Endothelial cell of umbilical vein (primary cell): ENCODE measurements around the gene CSMD2. TPM values are rescaled to one million over a fixed set of nuclear protein-coding genes. Genes with fewer than 3 reads are reported as not detected.

Experiments used
- BruUV-seq: library from RNA; stranded (reverse); fragments of 400-500 nt; replicated peaks from 2 replicates; lab custom pipeline; 2021; lab: Mats Ljungman, UMichigan
- CTCF ChIA-PET: fragments of 300-600, 350-600 bp; sonication (Branson Sonifier 250); formaldehyde crosslinking; loops from one replicate; lab custom pipeline; 2021; ENCODE audit warnings: antibody characterized with exemption, inconsistent platforms; lab: Charles Lee
- POLR2A ChIA-PET: fragments of 300-600, 350-600 bp; sonication (Branson Sonifier 250); formaldehyde crosslinking; loops from one replicate; lab custom pipeline; 2021; ENCODE audit warnings: antibody characterized with exemption, inconsistent platforms; lab: Charles Lee
- DNase-seq: peaks from one replicate; pipeline ENCODE4 v3.0.0-alpha.2; 2011; ENCODE audit warnings: low read depth, low spot score
- FAIRE-seq: peaks from 2 replicates; lab custom pipeline; 2011; peaks lifted over from hg19 to GRCh38; lab: Jason Lieb, UNC
- H2AFZ ChIP-seq: 2 replicates; pipeline ENCODE4 v1.6.0; 2012; ENCODE audit warnings: low read depth, low read length, control low read depth, inconsistent platforms
- H3K27ac ChIP-seq: 2 replicates; pipeline ENCODE4 v1.5.1; 2011; ENCODE audit warnings: low read depth, mild to moderate bottlenecking, control low read depth, low read length, moderate library complexity; ENCODE audit not compliant: insufficient read depth
- H3K27me3 ChIP-seq, 2 experiments: 2 replicates each; pipeline versions ENCODE4 v1.6.0 to v1.6.1; 2011; ENCODE audit warnings: low read length in 2 of 2, mixed read lengths in 1 of 2; ENCODE audit not compliant: control insufficient read depth in 2 of 2, insufficient read depth in 2 of 2
- H3K36me3 ChIP-seq, 2 experiments: 2 replicates in 1 of 2; 3 replicates in 1 of 2; pipeline ENCODE4 v1.5.1; 2011; ENCODE audit warnings: low read length in 2 of 2, mild to moderate bottlenecking in 1 of 2, moderate library complexity in 1 of 2; ENCODE audit not compliant: control insufficient read depth in 2 of 2, insufficient read depth in 2 of 2; ENCODE audit errors: extremely low read depth in 1 of 2
- H3K4me1 ChIP-seq: 3 replicates; pipeline ENCODE4 v1.5.1; 2011; ENCODE audit warnings: mild to moderate bottlenecking, low read length; ENCODE audit not compliant: control insufficient read depth, insufficient read depth; ENCODE audit errors: extremely low read depth
- H3K4me2 ChIP-seq: 2 replicates; pipeline ENCODE4 v1.6.1; 2011; ENCODE audit warnings: low read length, control low read depth, mixed read lengths; ENCODE audit not compliant: insufficient read depth
- H3K4me3 ChIP-seq, 3 experiments: fragments of 200-600 bp in 1 of 3; sonication (generic), shearing (Covaris generic) in 1 of 3; replicated peaks in 1 of 3; 2 replicates each; pipeline ENCODE4 v1.5.1; 2011 to 2016; ENCODE audit warnings: control low read depth in 3 of 3, low read length in 3 of 3, mild to moderate bottlenecking in 2 of 3, inconsistent platforms in 1 of 3, low read depth in 1 of 3, moderate library complexity in 1 of 3; ENCODE audit not compliant: insufficient read depth in 1 of 3
- H3K79me2 ChIP-seq: 2 replicates; pipeline ENCODE4 v1.6.0; 2012; ENCODE audit warnings: low read length, inconsistent platforms; ENCODE audit not compliant: control insufficient read depth, insufficient read depth
- H3K9ac ChIP-seq: replicated peaks from 2 replicates; pipeline ENCODE3; 2011; ENCODE audit warnings: low read length, control low read depth; ENCODE audit not compliant: insufficient read depth; ENCODE audit errors: extremely low read depth
- H3K9me1 ChIP-seq: replicated peaks from 3 replicates; pipeline ENCODE4 v1.6.0; 2011; ENCODE audit warnings: mild to moderate bottlenecking, low read length; ENCODE audit not compliant: control insufficient read depth, insufficient read depth; ENCODE audit errors: extremely low read depth
- H3K9me3 ChIP-seq: replicated peaks from 2 replicates; pipeline ENCODE4 v1.5.1; 2012; ENCODE audit warnings: low read length, inconsistent platforms; ENCODE audit not compliant: control insufficient read depth, insufficient read depth
- H4K20me1 ChIP-seq: replicated peaks from 2 replicates; pipeline ENCODE3; 2011; ENCODE audit warnings: mild to moderate bottlenecking, low read length; ENCODE audit not compliant: control insufficient read depth, insufficient read depth; ENCODE audit errors: extremely low read depth
- EZH2 ChIP-seq: IDR thresholded peaks from 2 replicates; pipeline ENCODE4 v1.6.1; 2012; ENCODE audit warnings: borderline replicate concordance, low read depth, mild to moderate bottlenecking, moderate library complexity, low read length, inconsistent platforms; ENCODE audit not compliant: severe bottlenecking
- FOS ChIP-seq: IDR thresholded peaks from 2 replicates; pipeline ENCODE4 v1.6.1; 2011; ENCODE audit warnings: mild to moderate bottlenecking, low read length, moderate library complexity, borderline replicate concordance; ENCODE audit not compliant: insufficient read depth
- GATA2 ChIP-seq: IDR thresholded peaks from 2 replicates; pipeline ENCODE4 v1.7.0; 2011; ENCODE audit warnings: low read depth, mild to moderate bottlenecking, moderate library complexity, mixed read lengths, low read length; ENCODE audit not compliant: insufficient read length, insufficient read depth
- JUN ChIP-seq: IDR thresholded peaks from 2 replicates; pipeline ENCODE4 v1.6.1; 2011; ENCODE audit warnings: borderline replicate concordance, low read depth; ENCODE audit not compliant: insufficient read length, insufficient read depth
- MYC ChIP-seq: IDR thresholded peaks from one replicate; pipeline ENCODE4 v1.6.1; 2011; ENCODE audit warnings: mild to moderate bottlenecking, low read depth, low read length
- POLR2A ChIP-seq: IDR thresholded peaks from 2 replicates; pipeline ENCODE4 v1.6.1; 2012; ENCODE audit warnings: low read depth, mild to moderate bottlenecking, control low read depth, low read length
- POLR2AphosphoS5 ChIP-seq: IDR thresholded peaks from 2 replicates; pipeline ENCODE4 v1.6.1; 2012; ENCODE audit warnings: low read depth, mild to moderate bottlenecking, control low read depth, low read length, moderate library complexity; ENCODE audit not compliant: insufficient read depth
- dilution Hi-C: fragments of 300-500 bp; cut with MboI; formaldehyde crosslinking; loops from one replicate; pipeline ENCODE4 v1.15.0; 2019; ENCODE audit warnings: low sequenced_read_pairs; ENCODE audit not compliant: extremely low pct_ligation_motif_present
- intact Hi-C: fragments of 100-400 bp; cut with micrococcal nuclease; formaldehyde crosslinking; loops from one replicate; pipeline ENCODE4 v1.10.0; 2022
- polyA plus RNA-seq, 4 experiments: library from polyadenylated mRNA; depleted of rRNA in 3 of 4; stranded (reverse) in 3 of 4; unstranded in 1 of 4; fragments of >200 nt; gene quantifications; 2 replicates each; pipeline versions ENCODE4 v1.2.1 to v1.2.3, GENCODE V29; 2011 to 2012; ENCODE audit warnings: missing spikeins in 1 of 4
- total RNA-seq: library from RNA; stranded (reverse); gene quantifications from 2 replicates; pipeline ENCODE4 v1.2.3, GENCODE V29; 2021
- TF ChIP-seq, protein P1 (sequence below), 2 donors: IDR thresholded peaks; 1 replicate in 1 of 2; 2 replicates in 1 of 2; pipeline ENCODE4 v1.5.1; 2011; ENCODE audit warnings: low read length in 2 of 2, mild to moderate bottlenecking in 2 of 2, moderate library complexity in 2 of 2, control low read depth in 1 of 2, inconsistent platforms in 1 of 2, low read depth in 1 of 2; ENCODE audit not compliant: insufficient read depth in 1 of 2; ENCODE audit errors: extremely low read depth in 1 of 2
- TF ChIP-seq, protein P2 (sequence below): IDR thresholded peaks from 2 replicates; pipeline ENCODE4 v1.6.1; 2011; ENCODE audit not compliant: insufficient read depth, insufficient read length

Gene CSMD2
- total and polyA plus RNA-seq, 2 donors (not counting 3 experiments of a cell fraction or from before 2014, with no cell fraction given), result under 0.01 TPM; not detected in 1

DNA sequence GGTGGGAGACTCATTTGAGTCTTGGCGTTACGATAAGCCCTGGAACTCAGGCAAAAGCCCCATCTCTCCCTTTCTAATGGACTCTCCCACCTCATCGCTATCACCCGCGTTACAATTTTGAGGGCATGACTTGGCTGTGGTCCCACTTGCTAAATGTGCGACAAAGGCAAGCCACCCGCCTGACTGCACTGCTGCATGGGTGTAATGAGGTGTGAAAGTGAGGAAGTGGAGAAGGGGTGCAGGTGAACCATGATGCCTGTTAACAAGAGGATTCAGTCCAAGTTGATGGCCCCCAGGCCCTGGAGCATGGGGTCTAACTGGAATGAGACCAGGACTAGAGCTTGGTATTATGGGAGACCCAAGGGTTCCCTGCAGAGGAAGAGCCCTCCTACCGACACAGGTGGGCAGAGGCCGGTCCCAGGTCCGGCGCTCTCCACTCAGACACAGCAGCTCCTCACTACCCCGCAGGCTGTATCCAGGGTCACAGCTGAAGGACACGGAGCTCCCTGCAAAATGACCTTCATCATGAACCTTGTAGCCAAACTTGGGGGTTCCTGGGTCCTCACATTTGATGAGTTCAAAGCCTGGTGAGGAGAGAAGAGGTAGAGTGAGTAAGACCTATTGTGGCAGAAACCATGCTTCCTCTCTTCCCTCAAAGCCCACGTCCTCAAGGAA, 466.5 kb downstream of the CSMD2 start:
- Histone ChIP-seq H3K9me1 (no peaks in the 10 kb centered on the region), H3K9ac (no peak overlapping the region), H4K20me1 (no peaks in the 10 kb centered on the region), H3K27ac (no peak overlapping the region), H3K4me2 (no peak overlapping the region), H3K36me3 (no peaks in the 10 kb centered on the region), H3K9me3 (no peaks in the 10 kb centered on the region), H3K79me2 (no peaks in the 10 kb centered on the region), H3K4me3 (no peak overlapping the region), H3K27me3 (no peaks in the 10 kb centered on the region), H3K4me1 (no peaks in the 10 kb centered on the region), H2AFZ (no peak overlapping the region)
- no peak for TF ChIP-seq JUN
- TF ChIP-seq POLR2AphosphoS5, result no peak
- TF ChIP-seq, protein P1, sequence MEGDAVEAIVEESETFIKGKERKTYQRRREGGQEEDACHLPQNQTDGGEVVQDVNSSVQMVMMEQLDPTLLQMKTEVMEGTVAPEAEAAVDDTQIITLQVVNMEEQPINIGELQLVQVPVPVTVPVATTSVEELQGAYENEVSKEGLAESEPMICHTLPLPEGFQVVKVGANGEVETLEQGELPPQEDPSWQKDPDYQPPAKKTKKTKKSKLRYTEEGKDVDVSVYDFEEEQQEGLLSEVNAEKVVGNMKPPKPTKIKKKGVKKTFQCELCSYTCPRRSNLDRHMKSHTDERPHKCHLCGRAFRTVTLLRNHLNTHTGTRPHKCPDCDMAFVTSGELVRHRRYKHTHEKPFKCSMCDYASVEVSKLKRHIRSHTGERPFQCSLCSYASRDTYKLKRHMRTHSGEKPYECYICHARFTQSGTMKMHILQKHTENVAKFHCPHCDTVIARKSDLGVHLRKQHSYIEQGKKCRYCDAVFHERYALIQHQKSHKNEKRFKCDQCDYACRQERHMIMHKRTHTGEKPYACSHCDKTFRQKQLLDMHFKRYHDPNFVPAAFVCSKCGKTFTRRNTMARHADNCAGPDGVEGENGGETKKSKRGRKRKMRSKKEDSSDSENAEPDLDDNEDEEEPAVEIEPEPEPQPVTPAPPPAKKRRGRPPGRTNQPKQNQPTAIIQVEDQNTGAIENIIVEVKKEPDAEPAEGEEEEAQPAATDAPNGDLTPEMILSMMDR (IDR thresholded peaks at IDR 0.05; ENCODE audit: extremely low read depth in 1 of 2, insufficient read depth in 1 of 2, low read depth in 1 of 2, low read length in 2 of 2), result no peak
- no peak for TF ChIP-seq MYC
- no peak for TF ChIP-seq EZH2
- TF ChIP-seq GATA2, result no peak
- TF ChIP-seq POLR2A, result no peak
- TF ChIP-seq, protein P2, sequence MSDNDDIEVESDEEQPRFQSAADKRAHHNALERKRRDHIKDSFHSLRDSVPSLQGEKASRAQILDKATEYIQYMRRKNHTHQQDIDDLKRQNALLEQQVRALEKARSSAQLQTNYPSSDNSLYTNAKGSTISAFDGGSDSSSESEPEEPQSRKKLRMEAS, result no peak
- TF ChIP-seq FOS, result no peak
- intact Hi-C loops, result no loop called here
- FAIRE-seq (no peak), DNase-seq (no peak)
- dilution Hi-C loops, result no loop called here
- ChIA-PET POLR2A (no interaction called here), CTCF (no interaction called here)
- BruUV-seq, result no TSS peak
